ENCODE measurements around the gene DCAF12. TPM values are rescaled to one million over a fixed set of nuclear protein-coding genes. Genes with fewer than 3 reads are reported as not detected.

DCAF12 gene
- polyA plus RNA-seq, 1 donor (not counting 4 experiments of a cell fraction or from before 2014, with no cell fraction given), result 33.0 TPM

GRCh38 chr9:34069831-34070230 lies 56.7 kb downstream of the DCAF12 start:
- no peak for FAIRE-seq
- dilution Hi-C loops (cut with MboI; ENCODE audit: extremely low pct_ligation_motif_present, low sequenced_read_pairs), result no loop called here

GRCh38 chr9:34065541-34065940 lies 61.0 kb downstream of the DCAF12 start:
- Histone ChIP-seq H3K27me3 (ENCODE audit: control insufficient read depth, extremely low read depth, insufficient read depth, low read length) (no peaks in the 10 kb centered on the region), H3K4me1 (ENCODE audit: control insufficient read depth, extremely low read depth, insufficient read depth, low read length) (peaks cover 7% of the 10 kb centered on the region), H4K20me1 (ENCODE audit: control insufficient read depth, extremely low read depth, insufficient read depth, low read length) (no peaks in the 10 kb centered on the region), H3K4me2 (ENCODE audit: control insufficient read depth, extremely low read depth, insufficient read depth, low read depth, low read length) (no peak overlapping the region), H3K79me2 (ENCODE audit: control insufficient read depth, insufficient read depth, low read length) (no peaks in the 10 kb centered on the region), H3K36me3 (ENCODE audit: control insufficient read depth in 2 of 2, extremely low read depth in 1 of 2, insufficient read depth in 2 of 2, low read length in 2 of 2) (no peaks in the 10 kb centered on the region), H3K9ac (ENCODE audit: control insufficient read depth, extremely low read depth, insufficient read depth, low read length) (no peak overlapping the region), H3K27ac (ENCODE audit: control insufficient read depth, insufficient read depth, low read length) (no peak overlapping the region), H3K4me3 (ENCODE audit: control insufficient read depth in 2 of 3, extremely low read depth in 1 of 3, insufficient read depth in 2 of 3, low read depth in 1 of 3, low read length in 3 of 3) (no peak overlapping the region), H3K9me1 (ENCODE audit: control insufficient read depth, extremely low read depth, insufficient read depth, low read length) (no peaks in the 10 kb centered on the region), H3K9me3 (ENCODE audit: control insufficient read depth, low read depth, low read length) (no peaks in the 10 kb centered on the region), H2AFZ (ENCODE audit: control insufficient read depth, low read length) (no peak overlapping the region)
- dilution Hi-C loops (cut with MboI; ENCODE audit: extremely low pct_ligation_motif_present, low sequenced_read_pairs), result no loop called here
- FAIRE-seq (no peak), DNase-seq (ENCODE audit: low read depth, low spot score) (no peak)
- TF ChIP-seq EZH2 (IDR thresholded peaks at IDR 0.05; ENCODE audit: low read length) (no peak), CTCF (optimal IDR thresholded peaks at IDR 0.05 in 1 of 3, IDR thresholded peaks at IDR 0.05 in 1 of 3, conservative IDR thresholded peaks at IDR 0.05 in 1 of 3; ENCODE audit: extremely low read depth in 1 of 3, insufficient read depth in 2 of 3, low read length in 3 of 3) (no peak)

More at GRCh38 chr9:34069831-34070230, 56.7 kb downstream of the DCAF12 start:
- H2AFZ ChIP-seq (ENCODE audit: control insufficient read depth, low read length), result no peak overlapping the region
- H3K9me1 ChIP-seq (ENCODE audit: control insufficient read depth, extremely low read depth, insufficient read depth, low read length), result no peaks in the 10 kb centered on the region
- peaks cover 32% of the 10 kb centered on the region for H3K4me1 ChIP-seq (ENCODE audit: control insufficient read depth, extremely low read depth, insufficient read depth, low read length)
- TF ChIP-seq CTCF (optimal IDR thresholded peaks at IDR 0.05 in 1 of 3, IDR thresholded peaks at IDR 0.05 in 1 of 3, conservative IDR thresholded peaks at IDR 0.05 in 1 of 3; ENCODE audit: extremely low read depth in 1 of 3, insufficient read depth in 2 of 3, low read length in 3 of 3), result no peak
- no peak for TF ChIP-seq EZH2 (IDR thresholded peaks at IDR 0.05; ENCODE audit: low read length)
- H3K79me2 ChIP-seq (ENCODE audit: control insufficient read depth, insufficient read depth, low read length), result no peaks in the 10 kb centered on the region
- no peaks in the 10 kb centered on the region for H3K9me3 ChIP-seq (ENCODE audit: control insufficient read depth, low read depth, low read length)
- H3K9ac ChIP-seq (ENCODE audit: control insufficient read depth, extremely low read depth, insufficient read depth, low read length), result no peak overlapping the region
- H4K20me1 ChIP-seq (ENCODE audit: control insufficient read depth, extremely low read depth, insufficient read depth, low read length), result no peaks in the 10 kb centered on the region
- H3K4me2 ChIP-seq (ENCODE audit: control insufficient read depth, extremely low read depth, insufficient read depth, low read depth, low read length), result peak overlapping the region; percentile 46
- no peaks in the 10 kb centered on the region for H3K27me3 ChIP-seq (ENCODE audit: control insufficient read depth, extremely low read depth, insufficient read depth, low read length)
- H3K27ac ChIP-seq (ENCODE audit: control insufficient read depth, insufficient read depth, low read length), result no peak overlapping the region
- H3K4me3 ChIP-seq (ENCODE audit: control insufficient read depth in 2 of 3, extremely low read depth in 1 of 3, insufficient read depth in 2 of 3, low read depth in 1 of 3, low read length in 3 of 3), result no peak overlapping the region
- DNase-seq (ENCODE audit: low read depth, low spot score), result no peak
- no peaks in the 10 kb centered on the region for H3K36me3 ChIP-seq (ENCODE audit: control insufficient read depth in 2 of 2, extremely low read depth in 1 of 2, insufficient read depth in 2 of 2, low read length in 2 of 2)

All from keratinocyte (primary cell).